HUDEP-2 (cell line): ENCODE measurements around the gene KRT17.
"Not testable (repeated sequence)": the region's sequence is repeated elsewhere in the genome, so short reads cannot be mapped to it uniquely, and the experiment has no call there.

ENCODE experiments used
- DNase-seq, 76 experiments: peaks; one replicate each; lab custom pipeline; 2025; ENCODE audit not compliant: unreplicated experiment in 76 of 76; lab: John Stamatoyannopoulos, UW

The KRT17 gene

GRCh38 chr17:41606930-41607329, 17.4 kb downstream of the KRT17 start:
- DNase-seq: not testable (repeated sequence)

GRCh38 chr17:41602524-41602923, 21.9 kb downstream of the KRT17 start:
- DNase-seq: no peak

- DNase-seq: no peak
Observed at GRCh38 chr17:41600318-41600717, 24.1 kb downstream of the KRT17 start.

GRCh38 chr17:41599680-41600079, 24.7 kb downstream of the KRT17 start:
- DNase-seq: no peak

- DNase-seq: no peak
Observed at GRCh38 chr17:41595585-41595984, 28.8 kb downstream of the KRT17 start.

GRCh38 chr17:41594363-41594915, 29.9 kb downstream of the KRT17 start:
- DNase-seq: no peak

- DNase-seq: no peak
Observed at GRCh38 chr17:41593306-41593981, 30.9 kb downstream of the KRT17 start.

GRCh38 chr17:41592601-41593305, 31.6 kb downstream of the KRT17 start:
- DNase-seq: no peak

GRCh38 chr17:41589301-41589700, 35.1 kb downstream of the KRT17 start:
- no peak for DNase-seq

GRCh38 chr17:41588126-41588810, 36.1 kb downstream of the KRT17 start:
- DNase-seq: no peak

- no peak for DNase-seq
Observed at GRCh38 chr17:41586863-41587495, 37.4 kb downstream of the KRT17 start, which contains the start of gene KRT14. Gene KRT14 (minus strand): TSS chr17:41586895. CDS start chr17:41586834, 61 bp downstream.

GRCh38 chr17:41585301-41586056, 38.9 kb downstream of the KRT17 start:
- DNase-seq: no peak

- DNase-seq: not testable (repeated sequence)
Observed at GRCh38 chr17:41584331-41584927, 39.9 kb downstream of the KRT17 start.

GRCh38 chr17:41583137-41584127, 40.9 kb downstream of the KRT17 start:
- DNase-seq: no peak

GRCh38 chr17:41582061-41582968, 42.1 kb downstream of the KRT17 start:
- not testable (repeated sequence) for DNase-seq

- DNase-seq: no peak
Observed at GRCh38 chr17:41581366-41582060, 42.9 kb downstream of the KRT17 start.
